Measurements from ENCODE around the gene BARD1.
"Not testable (repeated sequence)": the region's sequence is repeated elsewhere in the genome, so short reads cannot be mapped to it uniquely, and the experiment has no call there.

The BARD1 gene

GRCh38 chr2:214730800-214731407 lies 78.6 kb downstream of the BARD1 start:
- TF ChIP-seq CTCF (IDR thresholded peaks at IDR 0.05; ENCODE audit: borderline replicate concordance, extremely low read depth, low read length, poor library complexity, severe bottlenecking) (no peak), EZH2 (IDR thresholded peaks at IDR 0.05; ENCODE audit: borderline replicate concordance, low read depth, low read length, severe bottlenecking) (no peak)
- Histone ChIP-seq H3K27ac (ENCODE audit: low read length) (no peak overlapping the region), H4K20me1 (ENCODE audit: insufficient read depth, low read length) (no peaks in the 10 kb centered on the region), H2AFZ (ENCODE audit: low read depth, low read length) (no peak overlapping the region), H3K4me2 (ENCODE audit: insufficient read depth, low read length) (no peak overlapping the region), H3K4me3 (ENCODE audit: low read depth in 1 of 2, low read length in 2 of 2) (no peak overlapping the region), H3K4me1 (ENCODE audit: insufficient read depth, low read length) (no peaks in the 10 kb centered on the region), H3K36me3 (ENCODE audit: insufficient read depth, low read length) (peaks cover 84% of the 10 kb centered on the region), H3K9me3 (ENCODE audit: insufficient read depth, low read length, severe bottlenecking) (no peaks in the 10 kb centered on the region), H3K27me3 (ENCODE audit: insufficient read depth, low read length, poor library complexity) (no peaks in the 10 kb centered on the region), H3K79me2 (ENCODE audit: insufficient read depth, low read length) (peaks cover 4% of the 10 kb centered on the region; the same call in 1 of the 2 replicates), H3K9ac (ENCODE audit: low read depth, low read length) (no peak overlapping the region)
- ATAC-seq (ENCODE audit: insufficient read depth, low read depth) (no peak), DNase-seq (no peak)

- Histone ChIP-seq H3K36me3 (ENCODE audit: insufficient read depth, low read length) (peaks cover 86% of the 10 kb centered on the region), H4K20me1 (ENCODE audit: insufficient read depth, low read length) (no peaks in the 10 kb centered on the region), H3K4me3 (ENCODE audit: low read depth in 1 of 2, low read length in 2 of 2) (no peak overlapping the region), H3K4me2 (ENCODE audit: insufficient read depth, low read length) (no peak overlapping the region), H3K27me3 (ENCODE audit: insufficient read depth, low read length, poor library complexity) (no peaks in the 10 kb centered on the region), H2AFZ (ENCODE audit: low read depth, low read length) (no peak overlapping the region), H3K4me1 (ENCODE audit: insufficient read depth, low read length) (no peaks in the 10 kb centered on the region), H3K9ac (ENCODE audit: low read depth, low read length) (no peak overlapping the region), H3K79me2 (ENCODE audit: insufficient read depth, low read length) (peaks cover 4% of the 10 kb centered on the region; the same call in 1 of the 2 replicates), H3K27ac (ENCODE audit: low read length) (no peak overlapping the region), H3K9me3 (ENCODE audit: insufficient read depth, low read length, severe bottlenecking) (no peaks in the 10 kb centered on the region)
- TF ChIP-seq EZH2 (IDR thresholded peaks at IDR 0.05; ENCODE audit: borderline replicate concordance, low read depth, low read length, severe bottlenecking) (no peak), CTCF (IDR thresholded peaks at IDR 0.05; ENCODE audit: borderline replicate concordance, extremely low read depth, low read length, poor library complexity, severe bottlenecking) (no peak)
- ATAC-seq (ENCODE audit: insufficient read depth, low read depth) = no peak
- DNase-seq = no peak
These were observed 79.2 kb downstream of the BARD1 start for GRCh38 chr2:214730248-214730647.

GRCh38 chr2:214724741-214725140 lies 84.7 kb downstream of the BARD1 start:
- H3K9ac ChIP-seq (ENCODE audit: low read depth, low read length) = no peak overlapping the region
- H4K20me1 ChIP-seq (ENCODE audit: insufficient read depth, low read length) = no peaks in the 10 kb centered on the region
- no peak overlapping the region for H3K4me2 ChIP-seq (ENCODE audit: insufficient read depth, low read length)
- no peaks in the 10 kb centered on the region for H3K27me3 ChIP-seq (ENCODE audit: insufficient read depth, low read length, poor library complexity)
- ATAC-seq (ENCODE audit: insufficient read depth, low read depth) (peak; percentile 52; the same call in 2 of the 3 replicates), DNase-seq (no peak)
- no peaks in the 10 kb centered on the region for H3K79me2 ChIP-seq (ENCODE audit: insufficient read depth, low read length)
- H3K9me3 ChIP-seq (ENCODE audit: insufficient read depth, low read length, severe bottlenecking) = no peaks in the 10 kb centered on the region
- H3K4me3 ChIP-seq (ENCODE audit: low read depth in 1 of 2, low read length in 2 of 2) = no peak overlapping the region
- H3K27ac ChIP-seq (ENCODE audit: low read length) = no peak overlapping the region
- peaks cover 64% of the 10 kb centered on the region for H3K36me3 ChIP-seq (ENCODE audit: insufficient read depth, low read length)
- no peaks in the 10 kb centered on the region for H3K4me1 ChIP-seq (ENCODE audit: insufficient read depth, low read length)
- no peak overlapping the region for H2AFZ ChIP-seq (ENCODE audit: low read depth, low read length)
- no peak for TF ChIP-seq CTCF (IDR thresholded peaks at IDR 0.05; ENCODE audit: borderline replicate concordance, extremely low read depth, low read length, poor library complexity, severe bottlenecking)
- TF ChIP-seq EZH2 (IDR thresholded peaks at IDR 0.05; ENCODE audit: borderline replicate concordance, low read depth, low read length, severe bottlenecking) = no peak

- not testable (repeated sequence) for H4K20me1 ChIP-seq (ENCODE audit: insufficient read depth, low read length); DNase-seq; H3K9ac ChIP-seq (ENCODE audit: low read depth, low read length); H3K4me1 ChIP-seq (ENCODE audit: insufficient read depth, low read length); H3K4me3 ChIP-seq (ENCODE audit: low read depth in 1 of 2, low read length in 2 of 2); H3K4me2 ChIP-seq (ENCODE audit: insufficient read depth, low read length); ATAC-seq (ENCODE audit: insufficient read depth, low read depth); H3K9me3 ChIP-seq (ENCODE audit: insufficient read depth, low read length, severe bottlenecking); H3K79me2 ChIP-seq (ENCODE audit: insufficient read depth, low read length); H3K36me3 ChIP-seq (ENCODE audit: insufficient read depth, low read length); H3K27ac ChIP-seq (ENCODE audit: low read length); H3K27me3 ChIP-seq (ENCODE audit: insufficient read depth, low read length, poor library complexity); H2AFZ ChIP-seq (ENCODE audit: low read depth, low read length)
These were observed 91.6 kb downstream of the BARD1 start for GRCh38 chr2:214717837-214718236.
